Suprapubic skin (tissue), 4 donors: ENCODE results near the gene RAB36. TPM values are rescaled to one million over a fixed set of nuclear protein-coding genes. Genes with fewer than 3 reads are reported as not detected.

Experiments used
- DNase-seq, 2 donors: peaks; one replicate each; pipeline ENCODE4 v3.0.0-alpha.2; 2019; ENCODE audit warnings: low spot score in 2 of 2
- H3K27ac ChIP-seq: fragments of 200-600 bp; sonication (generic); one replicate; pipeline ENCODE4 v1.5.1; 2019
- H3K27me3 ChIP-seq: fragments of 200-600 bp; sonication (generic); one replicate; pipeline ENCODE4 v1.5.1; 2019
- H3K36me3 ChIP-seq: fragments of 200-600 bp; sonication (generic); one replicate; pipeline ENCODE4 v1.5.1; 2019
- H3K4me1 ChIP-seq: fragments of 200-600 bp; sonication (generic); one replicate; pipeline ENCODE4 v1.5.1; 2019
- H3K4me3 ChIP-seq: fragments of 200-600 bp; sonication (generic); one replicate; pipeline ENCODE4 v1.5.1; 2019; ENCODE audit warnings: mild to moderate bottlenecking
- H3K9me3 ChIP-seq: fragments of 200-600 bp; sonication (generic); one replicate; pipeline ENCODE4 v1.5.1; 2019
- EP300 ChIP-seq: sonication (generic); formaldehyde crosslinking; IDR thresholded peaks from one replicate; pipeline ENCODE4 v1.6.1; 2017; ENCODE audit warnings: antibody characterized with exemption
- POLR2A ChIP-seq, 2 donors: fragments of 450-650 bp; IDR thresholded peaks; one replicate each; pipeline ENCODE4 v1.6.1; 2017; ENCODE audit warnings: antibody characterized with exemption in 2 of 2, mild to moderate bottlenecking in 2 of 2, moderate library complexity in 2 of 2
- POLR2AphosphoS5 ChIP-seq, 3 donors: sonication (generic); formaldehyde crosslinking; IDR thresholded peaks; one replicate each; pipeline ENCODE4 v1.6.1; 2017; ENCODE audit warnings: antibody characterized with exemption in 3 of 3
- WGBS: methylation state at CpG from one replicate; pipeline ENCODE4 v1.1.5; 2018; 5-methylcytosine and 5-hydroxymethylcytosine counted together
- total RNA-seq, 4 donors: library from RNA; depleted of rRNA; stranded (reverse); fragments of >200 nt; gene quantifications; one replicate each; pipeline ENCODE4 v1.1.0, GENCODE V29; 2016
- TF ChIP-seq, protein P1 (sequence below), 2 donors: fragments of 200-600 bp in 1 of 2; fragments of 450-650 bp in 1 of 2; sonication (generic) in 1 of 2; IDR thresholded peaks; one replicate each; pipeline ENCODE4 v1.5.1; 2016 to 2019; ENCODE audit warnings: antibody characterized with exemption in 2 of 2, mild to moderate bottlenecking in 1 of 2, moderate library complexity in 1 of 2

The RAB36 gene
- total RNA-seq, 4 donors from 2014 or later = 1.7 to 3.1 (median 2.9) TPM

- Histone ChIP-seq H3K27me3 (no peaks in the 10 kb centered on the region), H3K36me3 (no peaks in the 10 kb centered on the region), H3K4me3 (no peak overlapping the region), H3K27ac (no peak overlapping the region), H3K9me3 (no peaks in the 10 kb centered on the region), H3K4me1 (peaks cover 2% of the 10 kb centered on the region)
- 83% methylated on average over 7 of the region's 7 CpGs for WGBS
- TF ChIP-seq POLR2A (IDR thresholded peaks at IDR 0.05) (no peak), POLR2AphosphoS5 (IDR thresholded peaks at IDR 0.05) (no peak), EP300 (no peak)
- TF ChIP-seq, protein P1, sequence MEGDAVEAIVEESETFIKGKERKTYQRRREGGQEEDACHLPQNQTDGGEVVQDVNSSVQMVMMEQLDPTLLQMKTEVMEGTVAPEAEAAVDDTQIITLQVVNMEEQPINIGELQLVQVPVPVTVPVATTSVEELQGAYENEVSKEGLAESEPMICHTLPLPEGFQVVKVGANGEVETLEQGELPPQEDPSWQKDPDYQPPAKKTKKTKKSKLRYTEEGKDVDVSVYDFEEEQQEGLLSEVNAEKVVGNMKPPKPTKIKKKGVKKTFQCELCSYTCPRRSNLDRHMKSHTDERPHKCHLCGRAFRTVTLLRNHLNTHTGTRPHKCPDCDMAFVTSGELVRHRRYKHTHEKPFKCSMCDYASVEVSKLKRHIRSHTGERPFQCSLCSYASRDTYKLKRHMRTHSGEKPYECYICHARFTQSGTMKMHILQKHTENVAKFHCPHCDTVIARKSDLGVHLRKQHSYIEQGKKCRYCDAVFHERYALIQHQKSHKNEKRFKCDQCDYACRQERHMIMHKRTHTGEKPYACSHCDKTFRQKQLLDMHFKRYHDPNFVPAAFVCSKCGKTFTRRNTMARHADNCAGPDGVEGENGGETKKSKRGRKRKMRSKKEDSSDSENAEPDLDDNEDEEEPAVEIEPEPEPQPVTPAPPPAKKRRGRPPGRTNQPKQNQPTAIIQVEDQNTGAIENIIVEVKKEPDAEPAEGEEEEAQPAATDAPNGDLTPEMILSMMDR (IDR thresholded peaks at IDR 0.05) = no peak
- DNase-seq = no peak
Measured at GRCh38 chr22:23127055-23127756, 18.1 kb upstream of the RAB36 start.

GRCh38 chr22:23127788-23128187 is 17.5 kb upstream of the RAB36 start:
- WGBS = 51% methylated on average over 7 of the region's 9 CpGs
- no peaks in the 10 kb centered on the region for H3K36me3 ChIP-seq

GRCh38 chr22:23128269-23129108 is 16.8 kb upstream of the RAB36 start:
- no peak overlapping the region for H3K27ac ChIP-seq
- TF ChIP-seq EP300 (no peak), POLR2A (IDR thresholded peaks at IDR 0.05) (no peak), POLR2AphosphoS5 (IDR thresholded peaks at IDR 0.05) (no peak)
- TF ChIP-seq, protein P1 (IDR thresholded peaks at IDR 0.05) = peak; percentile 51
- H3K36me3 ChIP-seq = no peaks in the 10 kb centered on the region
- 54% methylated on average over 9 of the region's 14 CpGs for WGBS
- H3K4me1 ChIP-seq = peaks cover 2% of the 10 kb centered on the region
- H3K4me3 ChIP-seq = no peak overlapping the region
- no peak for DNase-seq
- H3K9me3 ChIP-seq = no peaks in the 10 kb centered on the region
- H3K27me3 ChIP-seq = no peaks in the 10 kb centered on the region

More at GRCh38 chr22:23127788-23128187, 17.5 kb upstream of the RAB36 start:
- Histone ChIP-seq H3K9me3 (no peaks in the 10 kb centered on the region), H3K4me1 (peaks cover 2% of the 10 kb centered on the region), H3K27ac (no peak overlapping the region), H3K4me3 (no peak overlapping the region), H3K27me3 (no peaks in the 10 kb centered on the region)
- TF ChIP-seq POLR2A (IDR thresholded peaks at IDR 0.05) = no peak
- no peak for TF ChIP-seq EP300
- DNase-seq = no peak

- WGBS = 77% methylated on average over 10 of the region's 10 CpGs
- no peak for TF ChIP-seq EP300
- TF ChIP-seq, protein P1 (IDR thresholded peaks at IDR 0.05) = no peak
- no peak for TF ChIP-seq POLR2A (IDR thresholded peaks at IDR 0.05)
- no peak for TF ChIP-seq POLR2AphosphoS5 (IDR thresholded peaks at IDR 0.05)
Measured at GRCh38 chr22:23129149-23129548, 16.1 kb upstream of the RAB36 start.

DNA sequence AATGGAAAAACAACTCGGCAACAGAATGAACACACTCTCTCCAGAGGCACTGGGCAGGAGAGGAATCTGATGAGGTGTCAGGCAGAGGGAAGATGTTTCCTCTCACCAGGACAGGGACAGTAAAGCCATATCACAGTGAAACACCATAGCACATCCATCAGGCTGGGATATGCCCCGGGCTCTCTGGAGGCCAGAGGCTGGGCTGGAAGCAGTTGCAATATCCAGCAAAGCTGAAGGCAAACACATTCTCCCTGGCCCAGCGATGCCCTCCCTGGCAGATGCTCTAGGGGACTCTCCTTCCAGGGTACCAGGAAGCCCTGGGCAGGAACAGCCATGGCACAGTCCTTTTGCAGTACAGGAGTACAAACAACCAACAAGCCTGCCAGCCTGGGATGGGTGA is 14.6 kb upstream of the RAB36 start:
- Histone ChIP-seq H3K4me1 (peaks cover 2% of the 10 kb centered on the region), H3K9me3 (no peaks in the 10 kb centered on the region), H3K4me3 (no peak overlapping the region), H3K27ac (no peak overlapping the region), H3K27me3 (no peaks in the 10 kb centered on the region), H3K36me3 (no peaks in the 10 kb centered on the region)
- WGBS = 63% methylated on average over 3 of the region's 3 CpGs
- no peak for DNase-seq
- TF ChIP-seq EP300 (no peak), POLR2A (IDR thresholded peaks at IDR 0.05) (no peak), POLR2AphosphoS5 (IDR thresholded peaks at IDR 0.05) (no peak)
- TF ChIP-seq, protein P1 (IDR thresholded peaks at IDR 0.05) = no peak

More at GRCh38 chr22:23129149-23129548, 16.1 kb upstream of the RAB36 start:
- Histone ChIP-seq H3K4me1 (peaks cover 2% of the 10 kb centered on the region), H3K36me3 (no peaks in the 10 kb centered on the region), H3K27me3 (no peaks in the 10 kb centered on the region), H3K9me3 (no peaks in the 10 kb centered on the region), H3K4me3 (no peak overlapping the region), H3K27ac (no peak overlapping the region)
- DNase-seq = no peak
